Left lobe of liver (tissue), 2 donors: ENCODE data around the gene EFL1. TPM values are rescaled to one million over a fixed set of nuclear protein-coding genes. Genes with fewer than 3 reads are reported as not detected.
"Not testable (repeated sequence)": the region's sequence is repeated elsewhere in the genome, so short reads cannot be mapped to it uniquely, and the experiment has no call there.

ENCODE experiments used
- ATAC-seq: fragments of 200-7000 bp; cut with Tn5 transposase; one replicate; pipeline ENCODE4 v1.9.1; 2020; ENCODE audit warnings: mild to moderate bottlenecking, moderate library complexity
- DNase-seq: peaks from one replicate; pipeline ENCODE4 v3.0.0-alpha.2; 2020; ENCODE audit warnings: low spot score
- total RNA-seq: library from RNA; stranded (reverse); gene quantifications from one replicate; pipeline ENCODE4 v1.2.1, GENCODE V29; 2021
- donor health status: DM: no; HTN: no; CAD: no; lungs with moderate emphysema.
- donor health status: DM: no; HTN: yes; CAD: no.

The EFL1 gene
- total RNA-seq, 1 donor from 2014 or later: 6.7 TPM

GRCh38 chr15:82204575-82204974 is 58.0 kb downstream of the EFL1 start:
- not testable (repeated sequence) for ATAC-seq, DNase-seq

GRCh38 chr15:82197733-82198594 is 64.6 kb downstream of the EFL1 start:
- ATAC-seq (peak; percentile 99), DNase-seq (peak; percentile 66)

GRCh38 chr15:82196353-82196752 is 66.2 kb downstream of the EFL1 start:
- ATAC-seq (no peak), DNase-seq (no peak)

- DNase-seq, ATAC-seq: not testable (repeated sequence)
Observed at GRCh38 chr15:82195818-82196217, 66.7 kb downstream of the EFL1 start.

- DNase-seq, ATAC-seq: not testable (repeated sequence)
Observed at GRCh38 chr15:82194488-82194887, 68.0 kb downstream of the EFL1 start.

- not testable (repeated sequence) for DNase-seq
- ATAC-seq: peak; percentile 55
Observed at GRCh38 chr15:82193435-82193834, 69.1 kb downstream of the EFL1 start.

GRCh38 chr15:82192394-82192793 is 70.1 kb downstream of the EFL1 start:
- peak; percentile 30 for ATAC-seq
- DNase-seq: not testable (repeated sequence)

GRCh38 chr15:82186719-82187406 is 75.7 kb downstream of the EFL1 start:
- ATAC-seq: no peak
- DNase-seq: no peak

GRCh38 chr15:82186161-82186560 is 76.4 kb downstream of the EFL1 start:
- DNase-seq (no peak), ATAC-seq (no peak)

GRCh38 chr15:82184776-82185175 is 77.8 kb downstream of the EFL1 start:
- ATAC-seq (no peak), DNase-seq (no peak)

- ATAC-seq (no peak), DNase-seq (no peak)
Observed at GRCh38 chr15:82184355-82184754, 78.2 kb downstream of the EFL1 start.

GRCh38 chr15:82183121-82184031 is 79.2 kb downstream of the EFL1 start:
- ATAC-seq (no peak), DNase-seq (no peak)

GRCh38 chr15:82181371-82181770 is 81.2 kb downstream of the EFL1 start:
- ATAC-seq: no peak

GRCh38 chr15:82178061-82178460 is 84.5 kb downstream of the EFL1 start:
- no peak for ATAC-seq
- no peak for DNase-seq

More at GRCh38 chr15:82181371-82181770, 81.2 kb downstream of the EFL1 start:
- no peak for DNase-seq

- DNase-seq: no peak
Observed at GRCh38 chr15:82177291-82178010, 85.1 kb downstream of the EFL1 start.

GRCh38 chr15:82176542-82176941 is 86.0 kb downstream of the EFL1 start:
- ATAC-seq (no peak), DNase-seq (no peak)

More at GRCh38 chr15:82177291-82178010, 85.1 kb downstream of the EFL1 start:
- no peak for ATAC-seq

- ATAC-seq (no peak), DNase-seq (no peak)
Observed at GRCh38 chr15:82174471-82175235, 87.9 kb downstream of the EFL1 start.

- ATAC-seq (no peak), DNase-seq (no peak)
Observed at GRCh38 chr15:82173108-82173507, 89.4 kb downstream of the EFL1 start.

GRCh38 chr15:82172506-82172905 is 90.0 kb downstream of the EFL1 start:
- no peak for DNase-seq
- no peak for ATAC-seq
